HG02678 (cell line): ENCODE data around the gene UGT1A1.
A peak's percentile ranks its signal among the peaks of the same experiment; 100 is the strongest.
"Not testable (repeated sequence)": the region's sequence is repeated elsewhere in the genome, so short reads cannot be mapped to it uniquely, and the experiment has no call there.

Source experiments
- ATAC-seq: cut with Tn5 transposase; IDR thresholded peaks from one replicate; pipeline ENCODE4 v1.9.1; 2021; ENCODE audit warnings: mild to moderate bottlenecking, moderate library complexity; ENCODE audit not compliant: unreplicated experiment

Gene UGT1A1

GRCh38 chr2:233760043-233760442, at the start of gene UGT1A1:
Gene UGT1A1 (plus strand): TSS chr2:233760270. CDS start chr2:233760288, 18 bp downstream.
- no peak for ATAC-seq

DNA sequence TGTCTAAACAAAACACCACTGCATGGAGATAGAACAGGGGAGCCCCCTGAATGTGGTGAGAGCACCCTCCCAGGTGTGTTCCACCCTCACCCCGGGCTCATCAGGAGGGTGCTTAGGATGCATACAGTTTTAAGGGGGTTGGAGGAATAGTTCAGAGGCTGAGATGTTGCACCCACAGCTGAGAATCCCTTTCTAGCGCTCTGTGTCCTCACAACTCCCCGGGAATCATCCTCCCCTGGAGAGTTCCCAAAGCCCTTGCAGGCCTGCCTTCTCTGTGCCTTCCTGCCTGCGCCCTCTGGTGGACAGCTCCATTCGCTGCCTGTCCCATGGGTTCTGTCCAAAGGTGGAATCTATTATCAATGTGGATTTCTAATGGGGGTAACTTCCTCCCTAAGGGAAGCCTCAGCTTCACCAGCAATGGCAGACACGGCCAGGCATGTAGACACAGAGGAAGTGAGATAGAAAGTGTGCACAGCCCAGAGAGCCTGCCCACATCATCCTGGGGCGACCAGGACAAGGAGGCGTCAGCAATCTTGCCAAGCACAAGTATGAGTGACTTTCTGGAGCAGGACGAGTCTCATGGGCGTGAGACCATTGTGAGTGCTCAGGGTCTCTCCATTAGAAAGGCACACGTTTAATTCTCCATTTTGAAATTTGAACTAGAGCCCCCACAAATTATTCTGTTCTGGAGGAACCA, 48.6 kb upstream of the UGT1A1 start:
- peak; percentile 62 for ATAC-seq

DNA sequence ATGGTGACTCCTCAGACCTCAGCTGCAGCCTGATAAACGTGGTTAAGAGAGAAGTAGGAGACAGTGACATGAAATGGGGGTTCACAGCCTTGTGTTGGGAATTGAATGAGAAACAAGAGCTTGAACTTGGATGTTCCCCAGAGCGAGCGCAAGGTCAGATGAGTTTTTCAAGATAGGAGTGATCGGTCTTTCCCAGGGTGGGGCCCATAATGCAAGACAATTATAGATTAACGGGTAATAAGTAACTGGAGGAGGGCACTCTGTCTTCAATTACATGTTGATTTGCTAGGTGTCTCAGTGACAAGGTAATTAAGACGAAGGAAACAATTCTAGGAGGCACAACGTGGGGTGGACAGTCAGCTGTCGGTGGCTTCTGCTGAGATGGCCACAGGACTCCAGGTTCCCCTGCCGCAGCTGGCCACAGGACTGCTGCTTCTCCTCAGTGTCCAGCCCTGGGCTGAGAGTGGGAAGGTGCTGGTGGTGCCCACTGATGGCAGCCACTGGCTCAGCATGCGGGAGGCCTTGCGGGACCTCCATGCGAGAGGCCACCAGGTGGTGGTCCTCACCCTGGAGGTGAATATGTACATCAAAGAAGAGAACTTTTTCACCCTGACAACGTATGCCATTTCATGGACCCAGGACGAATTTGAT, 47.3 kb upstream of the UGT1A1 start, which contains the start of gene UGT1A5:
Gene UGT1A5, plus strand, starts transcription at position 297 of the 651 bp plus-strand sequence. Its CDS starts 85 bp downstream, at position 382.
- ATAC-seq, result no peak

GRCh38 chr2:233713262-233713615, 46.8 kb upstream of the UGT1A1 start:
- ATAC-seq, result no peak

DNA sequence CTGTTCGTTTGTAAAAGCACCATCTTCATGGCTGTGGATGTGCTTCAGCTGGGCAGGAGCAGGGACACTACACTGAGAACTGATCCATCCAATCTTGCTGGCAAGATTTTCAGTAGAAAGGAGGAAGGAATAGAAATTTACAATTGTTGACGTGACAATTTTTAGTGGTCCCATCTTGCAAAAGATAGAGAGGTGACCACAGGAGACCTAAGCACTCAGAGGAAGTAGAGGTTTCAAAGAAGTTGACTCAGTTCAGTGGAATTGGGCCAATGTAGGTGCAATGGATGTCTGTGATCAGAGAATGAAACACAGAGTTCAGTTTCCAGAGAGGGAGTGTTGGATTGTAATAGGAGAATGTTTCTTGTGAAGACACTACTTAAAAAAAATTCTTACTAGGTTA, 45.9 kb upstream of the UGT1A1 start:
- no peak for ATAC-seq

DNA sequence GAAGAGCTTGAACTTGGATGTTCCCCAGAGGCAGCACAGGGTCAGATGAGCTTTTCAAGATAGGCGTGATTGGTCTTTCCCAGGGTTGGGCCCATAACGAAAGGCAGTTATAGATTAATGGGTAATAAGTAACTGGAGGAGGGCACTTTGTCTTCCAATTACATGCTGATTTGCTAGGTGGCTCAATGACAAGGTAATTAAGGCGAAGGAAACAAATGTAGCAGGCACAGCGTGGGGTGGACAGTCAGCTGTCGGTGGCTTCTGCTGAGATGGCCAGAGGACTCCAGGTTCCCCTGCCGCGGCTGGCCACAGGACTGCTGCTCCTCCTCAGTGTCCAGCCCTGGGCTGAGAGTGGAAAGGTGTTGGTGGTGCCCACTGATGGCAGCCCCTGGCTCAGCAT, 41.5 kb upstream of the UGT1A1 start, which contains the start of gene UGT1A4:
Gene UGT1A4, plus strand, starts transcription at position 185 of the 400 bp plus-strand sequence. Its CDS starts 85 bp downstream, at position 270.
- no peak for ATAC-seq

GRCh38 chr2:233728723-233729301, 31.3 kb upstream of the UGT1A1 start, which contains the start of gene UGT1A3:
Gene UGT1A3 (plus strand): TSS chr2:233729042. CDS start chr2:233729127, 85 bp downstream.
- no peak for ATAC-seq

DNA sequence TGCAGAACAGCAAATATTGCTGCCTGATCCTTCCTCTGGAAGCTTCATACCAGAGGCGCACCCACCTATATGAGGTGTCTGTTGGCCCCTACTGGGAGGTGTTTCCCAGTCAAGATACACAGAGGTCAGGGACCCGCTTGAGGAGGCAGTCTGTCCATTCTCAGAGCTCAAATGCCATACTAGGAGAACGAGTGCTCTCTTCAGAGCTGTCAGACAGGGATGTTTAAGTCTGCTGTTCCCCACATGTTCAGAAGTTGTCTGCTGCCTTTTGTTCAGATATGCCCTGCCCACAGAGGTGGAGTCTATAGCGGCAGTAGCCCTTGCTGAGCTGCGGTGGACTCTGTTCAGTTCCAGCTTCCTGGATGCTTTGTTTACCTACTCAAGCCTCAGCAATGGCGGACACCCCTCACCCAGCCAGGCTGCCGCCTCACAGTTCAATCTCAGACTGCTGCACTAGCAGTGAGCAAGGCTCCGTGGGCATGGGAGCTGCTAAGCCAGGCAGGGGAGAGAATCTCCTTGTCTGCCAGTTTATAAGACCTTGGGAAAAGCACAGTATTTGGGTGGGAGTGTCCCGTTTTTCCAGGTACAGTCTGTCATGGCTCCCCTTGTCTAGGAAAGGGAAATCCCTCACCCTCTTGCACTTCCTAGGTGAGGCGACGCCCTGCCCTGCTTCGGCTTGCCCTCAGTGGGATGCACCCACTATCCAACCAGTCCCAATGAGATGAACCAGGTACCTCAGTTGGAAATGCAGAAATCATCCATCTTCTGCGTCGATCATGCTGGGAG, 23.0 kb upstream of the UGT1A1 start:
- not testable (repeated sequence) for ATAC-seq

DNA sequence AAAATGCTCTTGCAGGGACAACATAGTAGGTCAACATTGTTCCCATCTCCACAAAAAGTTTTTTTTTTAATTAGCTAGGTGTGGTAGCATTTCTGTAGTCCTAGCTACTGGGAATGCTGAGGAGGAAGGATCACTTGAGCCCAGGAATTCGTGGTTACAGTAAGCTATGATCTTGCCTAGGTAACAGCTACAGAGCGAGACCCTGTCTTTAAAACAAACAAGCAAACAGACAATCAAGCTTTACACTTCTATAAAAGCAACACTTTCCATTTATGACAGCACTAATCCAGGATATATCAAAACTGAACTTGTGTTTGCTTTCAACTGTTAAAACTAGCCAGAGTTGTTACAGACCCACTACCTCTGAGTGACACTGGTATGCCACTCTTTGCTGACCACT, 19.2 kb upstream of the UGT1A1 start:
- ATAC-seq, result no peak

- no peak for ATAC-seq
These were observed 16.4 kb upstream of the UGT1A1 start for GRCh38 chr2:233743464-233744259.

DNA sequence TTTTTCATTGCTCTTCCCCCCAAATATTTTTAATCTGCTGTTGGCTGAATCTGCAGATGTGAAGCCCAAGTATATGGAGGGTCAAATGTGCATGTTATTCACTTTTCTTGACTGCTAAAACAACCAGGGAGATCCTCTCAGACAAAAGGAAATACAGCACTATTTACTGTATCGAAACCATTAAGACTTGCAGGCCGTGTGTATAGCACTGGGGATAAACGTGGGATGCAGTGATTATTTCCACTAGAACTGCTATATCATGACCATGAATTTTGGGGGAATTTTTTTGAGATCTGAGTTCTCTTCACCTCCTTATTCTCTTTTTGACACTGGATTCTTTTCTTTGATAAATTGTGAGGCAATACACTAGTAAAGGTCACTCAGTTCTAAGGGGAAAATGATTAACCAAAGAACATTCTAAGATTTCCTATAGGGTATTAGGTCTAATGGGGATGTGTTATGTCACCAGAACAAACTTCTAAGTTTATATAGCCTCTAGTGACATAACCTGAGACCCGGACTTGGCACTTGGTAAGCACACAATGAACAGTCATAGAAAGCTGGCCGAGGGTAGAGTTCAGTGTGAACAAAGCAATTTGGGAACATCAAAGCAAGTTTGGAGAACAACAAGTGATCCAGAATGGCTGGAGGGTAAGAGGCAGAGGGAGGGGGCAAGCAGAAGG, 14.9 kb upstream of the UGT1A1 start:
- no peak for ATAC-seq

DNA sequence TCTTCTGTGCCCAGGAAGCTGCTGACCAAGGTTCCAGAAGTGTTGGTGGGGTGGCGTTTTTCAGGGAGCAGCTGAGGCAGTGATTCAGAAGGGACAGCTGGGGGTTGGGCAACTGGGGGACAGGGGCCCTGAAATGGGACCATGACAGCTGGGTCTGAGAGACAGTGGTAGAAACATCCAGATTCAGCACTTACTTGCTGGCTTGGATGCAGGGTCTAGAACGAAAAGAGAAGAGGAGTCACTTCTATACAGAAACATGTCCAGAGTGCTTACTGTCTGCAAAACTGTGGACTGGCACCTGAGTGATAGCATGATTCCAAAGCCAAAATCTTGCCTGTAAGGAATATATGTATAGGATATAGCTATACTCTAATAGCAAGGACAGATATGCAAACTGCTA, 14.2 kb upstream of the UGT1A1 start:
- ATAC-seq, result not testable (repeated sequence)

DNA sequence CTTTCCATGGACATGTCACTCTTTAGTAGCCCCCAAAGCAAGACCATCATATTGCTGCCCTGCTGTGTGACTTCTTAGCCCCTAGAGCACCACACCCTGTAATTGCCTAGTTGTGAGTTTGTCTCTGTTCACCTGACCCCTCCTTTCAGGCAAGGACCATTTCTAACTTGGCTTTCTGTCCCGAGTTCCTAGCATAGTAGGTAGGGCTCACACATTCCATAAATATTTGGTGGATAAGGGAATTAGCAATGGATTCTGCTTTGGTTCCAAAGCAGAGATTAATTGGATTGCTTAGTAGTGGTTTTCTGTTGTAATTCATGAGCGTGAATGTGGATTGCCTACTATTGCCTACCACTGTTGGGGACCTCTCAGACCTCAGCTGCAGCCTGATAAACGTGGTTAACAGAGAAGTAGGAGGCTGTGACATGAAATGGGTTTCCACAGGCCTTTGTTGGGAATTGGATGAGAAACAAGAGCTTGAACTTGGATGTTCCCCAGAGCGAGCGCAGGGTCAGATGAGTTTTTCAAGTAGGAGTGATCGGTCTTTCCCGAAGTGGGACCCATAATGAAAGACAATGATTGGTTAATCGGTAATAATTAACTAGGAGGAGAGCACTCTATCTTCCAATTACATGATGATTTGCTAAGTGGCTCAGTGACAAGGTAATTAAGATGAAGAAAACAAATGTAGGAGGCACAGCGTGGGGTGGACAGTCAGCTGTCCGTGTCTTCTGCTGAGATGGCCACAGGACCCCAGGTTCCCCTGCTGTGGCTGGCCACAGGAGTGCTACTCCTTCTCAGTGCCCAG, 13.4 kb upstream of the UGT1A1 start:
- ATAC-seq, result no peak

DNA sequence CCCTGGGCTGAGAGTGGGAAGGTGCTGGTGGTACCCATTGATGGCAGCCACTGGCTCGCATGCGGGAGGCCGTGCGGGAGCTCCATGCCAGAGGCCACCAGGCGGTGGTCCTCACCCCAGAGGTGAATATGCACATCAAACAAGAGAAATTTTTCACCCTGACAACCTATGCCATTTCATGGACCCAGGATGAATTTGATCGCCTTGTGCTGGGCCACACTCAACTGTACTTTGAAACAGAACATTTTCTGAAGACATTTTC, 12.9 kb upstream of the UGT1A1 start:
- no peak for ATAC-seq

GRCh38 chr2:233750689-233751088, 9.4 kb upstream of the UGT1A1 start:
- not testable (repeated sequence) for ATAC-seq

DNA sequence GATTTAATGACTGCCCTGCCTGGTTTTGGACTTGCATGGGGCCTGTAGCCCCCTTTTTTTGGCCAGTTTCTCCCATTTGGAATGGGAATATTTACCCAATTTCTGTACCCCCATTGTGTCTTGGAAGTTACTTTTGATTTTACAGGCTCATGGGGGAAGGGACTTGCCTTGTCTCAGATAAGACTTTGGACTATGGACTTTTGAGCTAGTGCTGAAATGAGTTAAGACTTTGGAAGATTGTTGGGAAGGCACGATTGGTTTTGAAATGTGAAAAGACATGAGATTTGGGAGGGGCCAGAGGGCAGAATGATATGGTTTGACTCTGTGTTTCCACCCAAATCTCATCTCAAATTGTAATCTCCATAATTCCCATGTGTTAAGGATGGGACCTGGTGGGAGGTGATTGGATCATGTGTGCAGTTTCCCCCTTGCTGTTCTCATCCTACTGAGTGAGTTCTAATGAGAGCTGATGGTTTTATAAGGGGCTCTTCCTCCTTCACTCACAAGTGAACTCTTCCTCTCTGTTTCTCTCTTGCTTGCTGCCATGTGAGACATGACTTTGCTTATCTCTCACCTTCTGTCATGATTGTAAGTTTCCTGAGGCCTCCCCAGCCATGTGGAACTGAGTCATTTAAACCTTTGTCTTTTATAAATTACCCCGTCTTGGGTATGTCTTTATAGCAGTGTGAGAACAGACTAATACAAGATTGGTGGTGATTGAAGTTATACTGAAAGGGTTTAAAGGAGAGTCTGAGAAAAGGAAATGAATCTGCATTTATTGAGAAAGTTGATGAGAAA, 8.7 kb upstream of the UGT1A1 start:
- not testable (repeated sequence) for ATAC-seq

GRCh38 chr2:233754872-233755611, 5.0 kb upstream of the UGT1A1 start:
- ATAC-seq, result no peak
